MM.1S (cell line): ENCODE data around the gene EEF2K.

Source experiments
- DNase-seq: peaks from one replicate; pipeline ENCODE4 v3.0.0-alpha.2; 2015
- H2AFZ ChIP-seq: fragments of 300-600 bp; sonication (generic); 2 replicates; pipeline ENCODE4 v1.6.0; 2016; ENCODE audit warnings: antibody characterized with exemption, low read length
- H3F3A ChIP-seq: fragments of 300-600 bp; sonication (generic); 2 replicates; pipeline ENCODE4 v1.6.1; 2016; ENCODE audit warnings: mild to moderate bottlenecking, antibody characterized with exemption, low read length, moderate library complexity, mixed read lengths; ENCODE audit not compliant: insufficient read depth
- H3K27ac ChIP-seq: fragments of 300-600 bp; sonication (generic); 2 replicates; pipeline ENCODE4 v1.5.1; 2016; ENCODE audit warnings: mild to moderate bottlenecking, low read length
- H3K27me3 ChIP-seq: fragments of 300-600 bp; sonication (generic); replicated peaks from 2 replicates; pipeline ENCODE4 v1.6.0; 2016; ENCODE audit warnings: low read length; ENCODE audit not compliant: insufficient read depth
- H3K36me3 ChIP-seq: fragments of 300-600 bp; sonication (generic); replicated peaks from 2 replicates; pipeline ENCODE4 v1.6.1; 2016; ENCODE audit warnings: mild to moderate bottlenecking, low read length, mixed read lengths; ENCODE audit not compliant: insufficient read depth
- H3K4me1 ChIP-seq: fragments of 300-600 bp; sonication (generic); 2 replicates; pipeline ENCODE4 v1.6.1; 2016; ENCODE audit warnings: low read length, mixed read lengths
- H3K4me2 ChIP-seq: fragments of 300-600 bp; sonication (generic); 2 replicates; pipeline ENCODE4 v1.6.0; 2016; ENCODE audit warnings: low read depth, low read length
- H3K4me3 ChIP-seq: fragments of 300-600 bp; sonication (generic); 2 replicates; pipeline ENCODE4 v1.5.1; 2016; ENCODE audit warnings: low read length, mixed read lengths
- H3K79me2 ChIP-seq: fragments of 300-600 bp; sonication (generic); 2 replicates; pipeline ENCODE4 v1.6.1; 2016; ENCODE audit warnings: mixed run types, low read length, mixed read lengths
- H3K9ac ChIP-seq: fragments of 300-600 bp; sonication (generic); 2 replicates; pipeline ENCODE4 v1.6.1; 2016; ENCODE audit warnings: low read length, mixed read lengths
- H3K9me2 ChIP-seq: fragments of 300-600 bp; sonication (generic); replicated peaks from 2 replicates; pipeline ENCODE4 v1.6.1; 2016; ENCODE audit warnings: mild to moderate bottlenecking, low read length, mixed read lengths; ENCODE audit not compliant: insufficient read depth
- H3K9me3 ChIP-seq: fragments of 300-600 bp; sonication (generic); replicated peaks from 2 replicates; pipeline ENCODE4 v1.6.1; 2016; ENCODE audit warnings: mild to moderate bottlenecking, low read length, mixed read lengths; ENCODE audit not compliant: insufficient read depth
- H4K20me1 ChIP-seq: fragments of 300-600 bp; sonication (generic); 2 replicates; pipeline ENCODE4 v1.6.1; 2016; ENCODE audit warnings: mild to moderate bottlenecking, low read length, moderate library complexity, mixed read lengths; ENCODE audit not compliant: insufficient read depth
- EZH2 ChIP-seq: fragments of 300-600 bp; sonication (generic); optimal IDR thresholded peaks from 2 replicates; pipeline ENCODE3; 2017; ENCODE audit warnings: low read depth, mild to moderate bottlenecking, antibody characterized with exemption, low read length, mixed read lengths
- EZH2phosphoT487 ChIP-seq: fragments of 300-600 bp; sonication (generic); IDR thresholded peaks from 2 replicates; pipeline ENCODE4 v1.6.1; 2018; ENCODE audit warnings: antibody characterized with exemption, low read length
- TF ChIP-seq, protein P1 (sequence below): fragments of 300-600 bp; sonication (generic); IDR thresholded peaks from 2 replicates; pipeline ENCODE4 v1.5.1; 2016; ENCODE audit warnings: antibody characterized with exemption, low read length, mixed read lengths

EEF2K gene

GRCh38 chr16:22206013-22206841 lies at the start of gene EEF2K:
Gene EEF2K (plus strand): TSS chr16:22206278. CDS start chr16:22225730, 19,452 bp downstream.
- no peaks in the 10 kb centered on the region for H3K9me2 ChIP-seq
- peaks cover 30% of the 10 kb centered on the region for H3K4me1 ChIP-seq
- H3K79me2 ChIP-seq = peaks cover 50% of the 10 kb centered on the region
- no peaks in the 10 kb centered on the region for H3K36me3 ChIP-seq
- no peaks in the 10 kb centered on the region for H3K9me3 ChIP-seq
- H3K27me3 ChIP-seq = no peaks in the 10 kb centered on the region
- H3F3A ChIP-seq = peaks cover 11% of the 10 kb centered on the region
- H3K4me2 ChIP-seq = peak within 1 kb of the TSS; percentile 74
- DNase-seq = peak; percentile 94
- no peaks in the 10 kb centered on the region for H4K20me1 ChIP-seq
- peak within 1 kb of the TSS; percentile 95 for H3K4me3 ChIP-seq
- TF ChIP-seq EZH2phosphoT487 = no peak
- TF ChIP-seq, protein P1, sequence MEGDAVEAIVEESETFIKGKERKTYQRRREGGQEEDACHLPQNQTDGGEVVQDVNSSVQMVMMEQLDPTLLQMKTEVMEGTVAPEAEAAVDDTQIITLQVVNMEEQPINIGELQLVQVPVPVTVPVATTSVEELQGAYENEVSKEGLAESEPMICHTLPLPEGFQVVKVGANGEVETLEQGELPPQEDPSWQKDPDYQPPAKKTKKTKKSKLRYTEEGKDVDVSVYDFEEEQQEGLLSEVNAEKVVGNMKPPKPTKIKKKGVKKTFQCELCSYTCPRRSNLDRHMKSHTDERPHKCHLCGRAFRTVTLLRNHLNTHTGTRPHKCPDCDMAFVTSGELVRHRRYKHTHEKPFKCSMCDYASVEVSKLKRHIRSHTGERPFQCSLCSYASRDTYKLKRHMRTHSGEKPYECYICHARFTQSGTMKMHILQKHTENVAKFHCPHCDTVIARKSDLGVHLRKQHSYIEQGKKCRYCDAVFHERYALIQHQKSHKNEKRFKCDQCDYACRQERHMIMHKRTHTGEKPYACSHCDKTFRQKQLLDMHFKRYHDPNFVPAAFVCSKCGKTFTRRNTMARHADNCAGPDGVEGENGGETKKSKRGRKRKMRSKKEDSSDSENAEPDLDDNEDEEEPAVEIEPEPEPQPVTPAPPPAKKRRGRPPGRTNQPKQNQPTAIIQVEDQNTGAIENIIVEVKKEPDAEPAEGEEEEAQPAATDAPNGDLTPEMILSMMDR = peak; percentile 67
- peak within 1 kb of the TSS; percentile 77 for H3K9ac ChIP-seq
- H2AFZ ChIP-seq = peak within 1 kb of the TSS; percentile 77
- H3K27ac ChIP-seq = peak within 1 kb of the TSS; percentile 47; the same call in 1 of the 2 replicates

- no peak overlapping the region for H2AFZ ChIP-seq
- no peak overlapping the region for H3K4me2 ChIP-seq
- H3K9ac ChIP-seq = no peak overlapping the region
- no peak overlapping the region for H3K27ac ChIP-seq
- no peak overlapping the region for H3K4me3 ChIP-seq
- H3K4me1 ChIP-seq = no peaks in the 10 kb centered on the region
- H3K36me3 ChIP-seq = no peaks in the 10 kb centered on the region
- H4K20me1 ChIP-seq = no peaks in the 10 kb centered on the region
- TF ChIP-seq EZH2 (no peak), EZH2phosphoT487 (no peak)
- TF ChIP-seq, protein P1 = no peak
- DNase-seq = no peak
- H3K9me3 ChIP-seq = no peaks in the 10 kb centered on the region
- no peaks in the 10 kb centered on the region for H3K79me2 ChIP-seq
- no peaks in the 10 kb centered on the region for H3F3A ChIP-seq
- H3K9me2 ChIP-seq = no peaks in the 10 kb centered on the region
- no peaks in the 10 kb centered on the region for H3K27me3 ChIP-seq
These were observed 44.7 kb upstream of the EEF2K start for GRCh38 chr16:22161401-22161800.

DNA sequence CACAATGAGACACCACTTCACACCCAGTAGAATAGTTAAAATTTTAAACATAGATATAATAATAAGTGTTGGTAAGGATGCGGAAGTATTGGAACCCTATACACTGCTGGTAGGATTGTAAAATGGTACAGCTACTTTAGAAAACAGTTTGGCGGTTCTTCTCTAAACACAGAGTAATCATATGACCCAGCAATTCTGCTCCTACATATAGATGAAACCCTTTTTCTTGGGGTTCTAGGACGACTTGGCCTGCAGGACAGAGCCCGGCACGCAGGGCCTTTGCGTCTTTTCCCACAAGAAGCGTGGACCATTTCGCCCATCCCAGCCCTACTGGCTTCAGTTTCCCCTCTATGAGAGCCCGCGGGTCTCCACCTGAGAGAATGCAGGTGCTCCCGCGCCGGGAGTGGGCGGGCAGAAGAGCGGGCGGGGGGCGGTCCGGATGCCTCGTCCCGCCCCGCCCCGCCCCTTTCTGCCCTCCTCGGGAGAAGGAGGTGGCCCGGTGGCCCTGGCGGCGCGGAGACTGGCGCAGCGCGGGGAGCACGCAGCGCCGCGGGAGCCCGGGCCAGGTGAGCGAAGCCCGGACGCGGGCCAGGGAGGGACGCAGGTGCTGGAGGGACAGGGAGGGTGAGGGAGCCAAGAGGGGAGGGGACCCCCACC lies 44.0 kb upstream of the EEF2K start, which contains the start of gene SDR42E2:
TSS of gene SDR42E2 (plus strand) at position 508 of the 657 bp plus-strand sequence. CDS start 3,077 bp downstream, outside the sequence.
- Histone ChIP-seq H3K9me2 (no peaks in the 10 kb centered on the region), H3K27ac (no peak within 1 kb of the TSS), H4K20me1 (no peaks in the 10 kb centered on the region), H3K79me2 (no peaks in the 10 kb centered on the region), H3K4me2 (peak within 1 kb of the TSS; percentile 68), H3K36me3 (no peaks in the 10 kb centered on the region), H3K4me3 (peak within 1 kb of the TSS; percentile 46), H3K9ac (no peak within 1 kb of the TSS), H3F3A (no peaks in the 10 kb centered on the region), H2AFZ (0 out of 2 replicates have a peak within 1 kb of the TSS, but pooled peaks have one; percentile 48), H3K27me3 (no peaks in the 10 kb centered on the region), H3K4me1 (no peaks in the 10 kb centered on the region), H3K9me3 (no peaks in the 10 kb centered on the region)
- TF ChIP-seq EZH2phosphoT487 = no peak
- no peak for TF ChIP-seq EZH2
- TF ChIP-seq, protein P1 = no peak
- DNase-seq = peak; percentile 53
